Limb (tissue), 2 donors: ENCODE data around the gene FBXO15.

Experiments used
- DNase-seq, 2 donors: peaks; one replicate each; pipeline ENCODE4 v3.0.0-alpha.2; 2016; ENCODE audit errors: extremely low spot score in 2 of 2

FBXO15 gene

GRCh38 chr18:74147779-74148542 lies at the start of gene FBXO15, which contains the start of gene TIMM21:
Gene FBXO15 (minus strand): TSS chr18:74147834. CDS start chr18:74147785, 49 bp downstream.
Gene TIMM21 (plus strand): TSS chr18:74148523. CDS start chr18:74148809, 286 bp downstream.
- DNase-seq = peak; percentile 97 to 99

- peak; percentile 53 to 78 for DNase-seq
Measured at GRCh38 chr18:74196220-74197119, 48.8 kb upstream of the FBXO15 start.

GRCh38 chr18:74194691-74195090 lies 47.1 kb upstream of the FBXO15 start:
- DNase-seq = no peak

- DNase-seq = no peak
Measured at GRCh38 chr18:74191577-74191976, 43.9 kb upstream of the FBXO15 start.

- DNase-seq = no peak
Measured at GRCh38 chr18:74190086-74190485, 42.5 kb upstream of the FBXO15 start.

- no peak for DNase-seq
Measured at GRCh38 chr18:74186661-74187060, 39.0 kb upstream of the FBXO15 start.

- DNase-seq = no peak
Measured at GRCh38 chr18:74185860-74186259, 38.2 kb upstream of the FBXO15 start.

GRCh38 chr18:74184875-74185274 lies 37.2 kb upstream of the FBXO15 start:
- no peak for DNase-seq

GRCh38 chr18:74183130-74183529 lies 35.5 kb upstream of the FBXO15 start:
- no peak for DNase-seq

GRCh38 chr18:74182335-74182734 lies 34.7 kb upstream of the FBXO15 start:
- no peak for DNase-seq

- no peak for DNase-seq
Measured at GRCh38 chr18:74179623-74180199, 32.1 kb upstream of the FBXO15 start.

GRCh38 chr18:74178884-74179283 lies 31.2 kb upstream of the FBXO15 start:
- DNase-seq = no peak

GRCh38 chr18:74175658-74176057 lies 28.0 kb upstream of the FBXO15 start:
- no peak for DNase-seq

- DNase-seq = no peak
Measured at GRCh38 chr18:74173434-74173750, 25.8 kb upstream of the FBXO15 start.

- DNase-seq = no peak
Measured at GRCh38 chr18:74172697-74173433, 25.2 kb upstream of the FBXO15 start.

GRCh38 chr18:74171910-74172606 lies 24.4 kb upstream of the FBXO15 start:
- no peak for DNase-seq

- no peak for DNase-seq
Measured at GRCh38 chr18:74166386-74166785, 18.8 kb upstream of the FBXO15 start.

- DNase-seq = no peak
Measured at GRCh38 chr18:74163019-74163660, 15.5 kb upstream of the FBXO15 start.

- no peak for DNase-seq
Measured at GRCh38 chr18:74155276-74155675, 7.6 kb upstream of the FBXO15 start.

- no peak for DNase-seq
Measured at GRCh38 chr18:74154716-74155115, 7.1 kb upstream of the FBXO15 start.
